ENCODE results near the gene ITGB1.

- TF ChIP-seq CTCF (IDR thresholded peaks at IDR 0.05) (no peak), POLR2A (IDR thresholded peaks at IDR 0.05) (no peak)
Measured at GRCh38 chr10:32889631-32890212, 68.3 kb downstream of the ITGB1 start.

Data from lower leg skin (tissue), 3 donors.